AML-193 (cell line): Measurements from ENCODE around the gene KRTAP10-6.
"Not testable (repeated sequence)": the region's sequence is repeated elsewhere in the genome, so short reads cannot be mapped to it uniquely, and the experiment has no call there.

ENCODE experiments used
- DNase-seq, 2 experiments: peaks; one replicate each; lab custom pipeline; 2025; lab: John Stamatoyannopoulos, UW

Gene KRTAP10-6

GRCh38 chr21:44599264-44600029, 7.1 kb upstream of the KRTAP10-6 start:
- DNase-seq: no peak

- no peak for DNase-seq
Observed at GRCh38 chr21:44598061-44598460, 5.8 kb upstream of the KRTAP10-6 start.

- DNase-seq: no peak
Observed at GRCh38 chr21:44596068-44596725, 3.9 kb upstream of the KRTAP10-6 start.

- no peak for DNase-seq
Observed at GRCh38 chr21:44595524-44595923, 3.2 kb upstream of the KRTAP10-6 start.

- DNase-seq: no peak
Observed at GRCh38 chr21:44594406-44594916, 2.2 kb upstream of the KRTAP10-6 start.

- DNase-seq: no peak
Observed at GRCh38 chr21:44593598-44594405, 1.5 kb upstream of the KRTAP10-6 start.

GRCh38 chr21:44591801-44592130, 539 bp downstream of the KRTAP10-6 start:
- DNase-seq: not testable (repeated sequence)

- DNase-seq: not testable (repeated sequence)
Observed at GRCh38 chr21:44590897-44591800, 1.2 kb downstream of the KRTAP10-6 start.

- DNase-seq: no peak
Observed at GRCh38 chr21:44590311-44590721, 2.0 kb downstream of the KRTAP10-6 start.

- no peak for DNase-seq
Observed at GRCh38 chr21:44589586-44590305, 2.6 kb downstream of the KRTAP10-6 start.

- no peak for DNase-seq
Observed at GRCh38 chr21:44589094-44589493, 3.2 kb downstream of the KRTAP10-6 start.

- no peak for DNase-seq
Observed at GRCh38 chr21:44585892-44586291, 6.4 kb downstream of the KRTAP10-6 start.

- no peak for DNase-seq
Observed at GRCh38 chr21:44583800-44584147, 8.5 kb downstream of the KRTAP10-6 start.

GRCh38 chr21:44583089-44583799, 9.1 kb downstream of the KRTAP10-6 start:
- no peak for DNase-seq

GRCh38 chr21:44582055-44582454, 10.2 kb downstream of the KRTAP10-6 start:
- no peak for DNase-seq

GRCh38 chr21:44581158-44581557, 11.1 kb downstream of the KRTAP10-6 start:
- no peak for DNase-seq

- not testable (repeated sequence) for DNase-seq
Observed at GRCh38 chr21:44580231-44580821, 12.0 kb downstream of the KRTAP10-6 start, which contains the start of gene KRTAP10-5. Gene KRTAP10-5 (minus strand): TSS chr21:44580604. CDS start chr21:44580578, 26 bp downstream.

GRCh38 chr21:44579833-44580144, 12.5 kb downstream of the KRTAP10-6 start:
- DNase-seq: no peak

GRCh38 chr21:44579056-44579832, 13.1 kb downstream of the KRTAP10-6 start:
- no peak for DNase-seq
